Measurements from ENCODE around the gene FOXP4. TPM values are rescaled to one million over a fixed set of nuclear protein-coding genes. Genes with fewer than 3 reads are reported as not detected.

The FOXP4 gene
- total and polyA plus RNA-seq, 2 of the 13 experiments (the other 11 are each of a cell fraction or from before 2014, with no cell fraction given): 11.0 to 12.4 TPM

DNA sequence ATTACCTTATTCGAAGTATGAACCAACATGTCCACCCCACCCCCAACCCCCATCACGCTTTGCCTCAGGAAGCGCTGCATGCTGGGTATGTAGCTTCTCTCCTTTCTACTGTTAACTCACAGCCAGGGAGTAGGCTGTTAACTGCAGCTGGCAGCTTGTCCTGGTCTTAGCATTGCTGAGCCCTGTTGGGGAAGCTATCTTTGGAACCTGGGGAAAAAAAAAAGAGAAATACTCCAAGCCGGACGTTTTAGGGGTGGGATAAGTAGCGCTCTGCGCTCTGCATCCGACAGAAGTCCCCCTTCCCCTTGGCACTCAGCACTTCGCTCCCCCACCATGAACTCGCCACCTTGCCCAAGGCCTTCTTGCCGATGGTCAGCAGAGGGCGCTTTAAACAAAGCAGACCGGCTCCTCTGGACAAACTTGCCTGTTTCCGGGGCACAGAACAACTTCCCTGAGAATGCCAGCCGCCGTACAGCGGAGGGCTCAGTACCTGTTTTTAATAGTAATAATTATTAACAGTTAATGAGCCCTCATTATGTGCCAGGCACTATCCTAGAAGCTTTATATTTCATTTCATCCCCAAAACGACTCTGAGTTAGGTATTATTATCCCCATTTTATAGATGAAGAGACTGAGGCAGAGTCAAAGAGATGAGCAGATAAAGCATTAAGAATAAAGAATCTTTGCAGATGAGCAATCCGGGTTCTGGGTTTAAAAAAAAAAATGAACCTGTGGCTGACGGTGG lies 56.9 kb downstream of the FOXP4 start (continued):
- TF ChIP-seq TSC22D2 (CRISPR knock-in tag; IDR thresholded peaks at IDR 0.05; ENCODE audit: borderline replicate concordance) (peak; percentile 94; the same call in 1 of the 2 replicates), ZNF749 (CRISPR knock-in tag; IDR thresholded peaks at IDR 0.05; ENCODE audit: borderline replicate concordance) (no peak), TOPORS (CRISPR knock-in tag; IDR thresholded peaks at IDR 0.05) (no peak), POLR2AphosphoS2 (IDR thresholded peaks at IDR 0.05; ENCODE audit: low read depth, low read length) (no peak), TBL1XR1 (IDR thresholded peaks at IDR 0.05; ENCODE audit: borderline replicate concordance, low read length, partially characterized antibody) (no peak), ASH2L (IDR thresholded peaks at IDR 0.05; ENCODE audit: insufficient read length, low read depth, low read length) (peak; percentile 54), ZNF652 (CRISPR knock-in tag; IDR thresholded peaks at IDR 0.05; ENCODE audit: borderline replicate concordance, low read depth) (no peak), NR1H2 (CRISPR knock-in tag; IDR thresholded peaks at IDR 0.05; ENCODE audit: borderline replicate concordance, low read depth) (no peak), ZBTB26 (CRISPR knock-in tag; IDR thresholded peaks at IDR 0.05; ENCODE audit: borderline replicate concordance) (peak; percentile 35; the same call in 1 of the 2 replicates), ZSCAN9 (CRISPR knock-in tag; IDR thresholded peaks at IDR 0.05; ENCODE audit: borderline replicate concordance) (peak; percentile 60; the same call in 1 of the 2 replicates), ZNF234 (CRISPR knock-in tag; conservative IDR thresholded peaks at IDR 0.05) (no peak), POLR2G (IDR thresholded peaks at IDR 0.05; ENCODE audit: low read depth, low read length) (peak; percentile 59), ARID3A (IDR thresholded peaks at IDR 0.05; ENCODE audit: low read depth, low read length) (no peak), KLF13 (CRISPR knock-in tag; IDR thresholded peaks at IDR 0.05) (no peak), CHD2 (IDR thresholded peaks at IDR 0.05; ENCODE audit: low read depth, low read length) (no peak), CHCHD3 (CRISPR knock-in tag; IDR thresholded peaks at IDR 0.05) (no peak), MATR3 (CRISPR knock-in tag; IDR thresholded peaks at IDR 0.05) (no peak), KDM4B (CRISPR knock-in tag; IDR thresholded peaks at IDR 0.05) (no peak)
- TF ChIP-seq, protein P1, sequence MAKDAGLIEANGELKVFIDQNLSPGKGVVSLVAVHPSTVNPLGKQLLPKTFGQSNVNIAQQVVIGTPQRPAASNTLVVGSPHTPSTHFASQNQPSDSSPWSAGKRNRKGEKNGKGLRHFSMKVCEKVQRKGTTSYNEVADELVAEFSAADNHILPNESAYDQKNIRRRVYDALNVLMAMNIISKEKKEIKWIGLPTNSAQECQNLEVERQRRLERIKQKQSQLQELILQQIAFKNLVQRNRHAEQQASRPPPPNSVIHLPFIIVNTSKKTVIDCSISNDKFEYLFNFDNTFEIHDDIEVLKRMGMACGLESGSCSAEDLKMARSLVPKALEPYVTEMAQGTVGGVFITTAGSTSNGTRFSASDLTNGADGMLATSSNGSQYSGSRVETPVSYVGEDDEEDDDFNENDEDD (CRISPR knock-in tag; IDR thresholded peaks at IDR 0.05; ENCODE audit: borderline replicate concordance): 0 out of 2 replicates have a peak, but pooled peaks have one; percentile 23
- TF ChIP-seq, protein P2, sequence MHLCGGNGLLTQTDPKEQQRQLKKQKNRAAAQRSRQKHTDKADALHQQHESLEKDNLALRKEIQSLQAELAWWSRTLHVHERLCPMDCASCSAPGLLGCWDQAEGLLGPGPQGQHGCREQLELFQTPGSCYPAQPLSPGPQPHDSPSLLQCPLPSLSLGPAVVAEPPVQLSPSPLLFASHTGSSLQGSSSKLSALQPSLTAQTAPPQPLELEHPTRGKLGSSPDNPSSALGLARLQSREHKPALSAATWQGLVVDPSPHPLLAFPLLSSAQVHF (CRISPR knock-in tag; IDR thresholded peaks at IDR 0.05): no peak
- TF ChIP-seq, protein P3, sequence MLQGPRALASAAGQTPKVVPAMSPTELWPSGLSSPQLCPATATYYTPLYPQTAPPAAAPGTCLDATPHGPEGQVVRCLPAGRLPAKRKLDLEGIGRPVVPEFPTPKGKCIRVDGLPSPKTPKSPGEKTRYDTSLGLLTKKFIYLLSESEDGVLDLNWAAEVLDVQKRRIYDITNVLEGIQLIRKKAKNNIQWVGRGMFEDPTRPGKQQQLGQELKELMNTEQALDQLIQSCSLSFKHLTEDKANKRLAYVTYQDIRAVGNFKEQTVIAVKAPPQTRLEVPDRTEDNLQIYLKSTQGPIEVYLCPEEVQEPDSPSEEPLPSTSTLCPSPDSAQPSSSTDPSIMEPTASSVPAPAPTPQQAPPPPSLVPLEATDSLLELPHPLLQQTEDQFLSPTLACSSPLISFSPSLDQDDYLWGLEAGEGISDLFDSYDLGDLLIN (CRISPR knock-in tag; IDR thresholded peaks at IDR 0.05; ENCODE audit: borderline replicate concordance): no peak
- TF ChIP-seq, protein P4, sequence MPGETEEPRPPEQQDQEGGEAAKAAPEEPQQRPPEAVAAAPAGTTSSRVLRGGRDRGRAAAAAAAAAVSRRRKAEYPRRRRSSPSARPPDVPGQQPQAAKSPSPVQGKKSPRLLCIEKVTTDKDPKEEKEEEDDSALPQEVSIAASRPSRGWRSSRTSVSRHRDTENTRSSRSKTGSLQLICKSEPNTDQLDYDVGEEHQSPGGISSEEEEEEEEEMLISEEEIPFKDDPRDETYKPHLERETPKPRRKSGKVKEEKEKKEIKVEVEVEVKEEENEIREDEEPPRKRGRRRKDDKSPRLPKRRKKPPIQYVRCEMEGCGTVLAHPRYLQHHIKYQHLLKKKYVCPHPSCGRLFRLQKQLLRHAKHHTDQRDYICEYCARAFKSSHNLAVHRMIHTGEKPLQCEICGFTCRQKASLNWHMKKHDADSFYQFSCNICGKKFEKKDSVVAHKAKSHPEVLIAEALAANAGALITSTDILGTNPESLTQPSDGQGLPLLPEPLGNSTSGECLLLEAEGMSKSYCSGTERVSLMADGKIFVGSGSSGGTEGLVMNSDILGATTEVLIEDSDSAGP (CRISPR knock-in tag; IDR thresholded peaks at IDR 0.05; ENCODE audit: borderline replicate concordance): peak; percentile 69; the same call in 1 of the 2 replicates

Data from HepG2 (cell line).